Neural cell (in vitro differentiated cells): ENCODE results near the gene ABHD8.

Experiments used
- EZH2 ChIP-seq: fragments of 200-600, 300-800 bp; shearing (Covaris generic), sonication (generic); IDR thresholded peaks from 2 replicates; pipeline ENCODE4 v1.6.1; 2014; ENCODE audit warnings: antibody characterized with exemption, low read length, borderline replicate concordance, mild to moderate bottlenecking; ENCODE audit not compliant: insufficient read depth, poor library complexity, severe bottlenecking
- POLR2AphosphoS5 ChIP-seq: IDR thresholded peaks from 2 replicates; pipeline ENCODE4 v1.6.1; 2012
- TF ChIP-seq, protein P1 (sequence below): fragments of 450-650 bp; IDR thresholded peaks from 2 replicates; pipeline ENCODE4 v1.5.1; 2014; ENCODE audit warnings: antibody characterized with exemption, mild to moderate bottlenecking, moderate library complexity; ENCODE audit not compliant: poor library complexity, severe bottlenecking

- TF ChIP-seq, protein P1, sequence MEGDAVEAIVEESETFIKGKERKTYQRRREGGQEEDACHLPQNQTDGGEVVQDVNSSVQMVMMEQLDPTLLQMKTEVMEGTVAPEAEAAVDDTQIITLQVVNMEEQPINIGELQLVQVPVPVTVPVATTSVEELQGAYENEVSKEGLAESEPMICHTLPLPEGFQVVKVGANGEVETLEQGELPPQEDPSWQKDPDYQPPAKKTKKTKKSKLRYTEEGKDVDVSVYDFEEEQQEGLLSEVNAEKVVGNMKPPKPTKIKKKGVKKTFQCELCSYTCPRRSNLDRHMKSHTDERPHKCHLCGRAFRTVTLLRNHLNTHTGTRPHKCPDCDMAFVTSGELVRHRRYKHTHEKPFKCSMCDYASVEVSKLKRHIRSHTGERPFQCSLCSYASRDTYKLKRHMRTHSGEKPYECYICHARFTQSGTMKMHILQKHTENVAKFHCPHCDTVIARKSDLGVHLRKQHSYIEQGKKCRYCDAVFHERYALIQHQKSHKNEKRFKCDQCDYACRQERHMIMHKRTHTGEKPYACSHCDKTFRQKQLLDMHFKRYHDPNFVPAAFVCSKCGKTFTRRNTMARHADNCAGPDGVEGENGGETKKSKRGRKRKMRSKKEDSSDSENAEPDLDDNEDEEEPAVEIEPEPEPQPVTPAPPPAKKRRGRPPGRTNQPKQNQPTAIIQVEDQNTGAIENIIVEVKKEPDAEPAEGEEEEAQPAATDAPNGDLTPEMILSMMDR: no peak
- no peak for TF ChIP-seq EZH2
- TF ChIP-seq POLR2AphosphoS5: no peak
These were observed 21.3 kb upstream of the ABHD8 start for GRCh38 chr19:17324357-17325114.
